ENCODE results near the gene PIK3C2B.

Gene PIK3C2B

DNA sequence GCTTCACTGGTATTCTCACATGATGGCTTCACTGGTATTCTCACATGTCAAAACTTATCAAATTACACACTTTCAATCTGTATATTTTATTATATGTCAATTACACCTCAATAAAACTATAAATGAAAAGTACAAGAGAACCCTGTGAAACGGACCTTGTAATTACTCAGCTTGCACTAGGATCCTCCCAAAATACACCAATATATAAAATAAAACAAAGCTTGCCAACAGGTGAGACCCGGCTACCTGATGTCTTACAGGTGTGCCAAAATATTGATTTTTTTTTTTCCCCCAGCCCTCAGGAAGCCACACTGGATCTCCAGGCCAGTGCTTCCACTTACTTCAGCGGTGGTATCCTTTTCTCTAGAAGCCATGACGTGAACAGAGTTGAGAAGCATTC is 22.9 kb downstream of the PIK3C2B start:
- H3K4me3 ChIP-seq (ENCODE audit: low read length): no peak overlapping the region
- DNase-seq (ENCODE audit: low read depth): no peak
- TF ChIP-seq, protein P1, sequence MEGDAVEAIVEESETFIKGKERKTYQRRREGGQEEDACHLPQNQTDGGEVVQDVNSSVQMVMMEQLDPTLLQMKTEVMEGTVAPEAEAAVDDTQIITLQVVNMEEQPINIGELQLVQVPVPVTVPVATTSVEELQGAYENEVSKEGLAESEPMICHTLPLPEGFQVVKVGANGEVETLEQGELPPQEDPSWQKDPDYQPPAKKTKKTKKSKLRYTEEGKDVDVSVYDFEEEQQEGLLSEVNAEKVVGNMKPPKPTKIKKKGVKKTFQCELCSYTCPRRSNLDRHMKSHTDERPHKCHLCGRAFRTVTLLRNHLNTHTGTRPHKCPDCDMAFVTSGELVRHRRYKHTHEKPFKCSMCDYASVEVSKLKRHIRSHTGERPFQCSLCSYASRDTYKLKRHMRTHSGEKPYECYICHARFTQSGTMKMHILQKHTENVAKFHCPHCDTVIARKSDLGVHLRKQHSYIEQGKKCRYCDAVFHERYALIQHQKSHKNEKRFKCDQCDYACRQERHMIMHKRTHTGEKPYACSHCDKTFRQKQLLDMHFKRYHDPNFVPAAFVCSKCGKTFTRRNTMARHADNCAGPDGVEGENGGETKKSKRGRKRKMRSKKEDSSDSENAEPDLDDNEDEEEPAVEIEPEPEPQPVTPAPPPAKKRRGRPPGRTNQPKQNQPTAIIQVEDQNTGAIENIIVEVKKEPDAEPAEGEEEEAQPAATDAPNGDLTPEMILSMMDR (IDR thresholded peaks at IDR 0.05; ENCODE audit: insufficient read depth, low read depth, low read length, missing control alignments): no peak

DNA sequence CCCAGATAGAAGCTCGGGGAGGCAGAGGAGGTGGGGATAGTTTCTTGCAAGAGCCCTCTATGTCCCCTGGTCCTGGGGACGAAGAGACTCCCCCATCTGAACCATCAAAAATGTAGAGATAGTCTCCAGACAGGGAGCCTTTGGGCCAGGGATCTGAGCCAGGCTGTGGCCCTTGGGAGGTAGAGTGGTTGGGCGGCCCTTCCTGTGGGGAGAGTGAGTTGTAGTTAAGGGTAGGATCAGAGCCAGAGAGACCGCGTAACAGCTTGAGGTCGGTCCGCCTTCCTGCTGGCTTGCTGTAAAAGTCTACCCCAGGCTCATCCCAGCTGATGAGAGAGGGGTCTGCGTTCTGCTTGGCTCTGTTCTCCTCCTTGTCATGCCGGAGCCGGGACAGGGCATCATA is 25.3 kb downstream of the PIK3C2B start:
- no peak for DNase-seq (ENCODE audit: low read depth)
- TF ChIP-seq, protein P1 (IDR thresholded peaks at IDR 0.05; ENCODE audit: insufficient read depth, low read depth, low read length, missing control alignments): no peak
- H3K4me3 ChIP-seq (ENCODE audit: low read length): no peak overlapping the region

DNA sequence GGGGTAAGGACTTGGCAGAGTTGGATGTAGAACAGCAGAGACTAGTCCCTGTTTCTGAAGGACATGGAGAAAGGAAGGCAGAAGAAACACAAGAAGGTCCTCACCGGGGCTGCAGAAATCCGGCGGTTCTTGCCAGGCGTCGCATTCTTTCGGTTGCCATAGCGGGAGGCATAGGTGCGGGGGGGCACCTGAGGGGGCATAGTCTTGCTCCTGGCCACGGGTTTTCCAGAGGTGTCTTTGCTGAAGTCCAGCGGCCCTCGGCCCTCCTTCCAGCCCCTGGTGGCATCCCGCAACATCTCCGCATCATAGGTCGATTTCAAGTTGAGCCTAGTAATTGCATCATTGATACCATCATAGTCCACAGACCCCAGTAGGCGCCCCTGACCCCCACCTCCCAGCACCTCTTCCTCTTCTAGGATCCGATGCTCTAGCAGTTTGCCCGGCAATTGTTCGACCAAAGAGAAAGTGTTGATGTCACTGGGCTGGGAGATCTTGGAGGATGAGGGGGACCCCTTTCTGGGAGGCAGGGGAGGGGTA is 25.8 kb downstream of the PIK3C2B start:
- TF ChIP-seq, protein P1 (IDR thresholded peaks at IDR 0.05; ENCODE audit: insufficient read depth, low read depth, low read length, missing control alignments): no peak
- DNase-seq (ENCODE audit: low read depth): no peak
- no peak overlapping the region for H3K4me3 ChIP-seq (ENCODE audit: low read length)

DNA sequence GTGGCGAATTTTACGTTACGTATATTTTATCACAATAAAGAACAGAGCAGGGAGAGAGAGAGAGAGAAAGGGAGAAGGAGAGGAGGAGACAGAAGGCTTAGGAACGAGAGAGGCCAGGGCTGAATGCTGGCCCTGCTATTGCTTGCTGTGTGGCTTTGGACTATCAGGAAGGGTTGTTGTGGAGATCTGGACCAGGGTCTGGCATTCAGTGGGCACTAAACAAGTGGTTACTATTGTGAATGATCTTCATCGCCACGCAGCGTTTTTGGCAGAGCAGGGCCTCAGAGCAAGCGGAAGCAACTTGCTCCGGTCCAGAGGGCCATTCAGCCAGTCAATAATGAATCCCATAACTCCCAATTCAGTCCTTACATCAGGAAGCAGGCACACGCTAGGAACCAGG is 26.4 kb downstream of the PIK3C2B start:
- TF ChIP-seq, protein P1 (IDR thresholded peaks at IDR 0.05; ENCODE audit: insufficient read depth, low read depth, low read length, missing control alignments): no peak
- no peak overlapping the region for H3K4me3 ChIP-seq (ENCODE audit: low read length)
- DNase-seq (ENCODE audit: low read depth): no peak

DNA sequence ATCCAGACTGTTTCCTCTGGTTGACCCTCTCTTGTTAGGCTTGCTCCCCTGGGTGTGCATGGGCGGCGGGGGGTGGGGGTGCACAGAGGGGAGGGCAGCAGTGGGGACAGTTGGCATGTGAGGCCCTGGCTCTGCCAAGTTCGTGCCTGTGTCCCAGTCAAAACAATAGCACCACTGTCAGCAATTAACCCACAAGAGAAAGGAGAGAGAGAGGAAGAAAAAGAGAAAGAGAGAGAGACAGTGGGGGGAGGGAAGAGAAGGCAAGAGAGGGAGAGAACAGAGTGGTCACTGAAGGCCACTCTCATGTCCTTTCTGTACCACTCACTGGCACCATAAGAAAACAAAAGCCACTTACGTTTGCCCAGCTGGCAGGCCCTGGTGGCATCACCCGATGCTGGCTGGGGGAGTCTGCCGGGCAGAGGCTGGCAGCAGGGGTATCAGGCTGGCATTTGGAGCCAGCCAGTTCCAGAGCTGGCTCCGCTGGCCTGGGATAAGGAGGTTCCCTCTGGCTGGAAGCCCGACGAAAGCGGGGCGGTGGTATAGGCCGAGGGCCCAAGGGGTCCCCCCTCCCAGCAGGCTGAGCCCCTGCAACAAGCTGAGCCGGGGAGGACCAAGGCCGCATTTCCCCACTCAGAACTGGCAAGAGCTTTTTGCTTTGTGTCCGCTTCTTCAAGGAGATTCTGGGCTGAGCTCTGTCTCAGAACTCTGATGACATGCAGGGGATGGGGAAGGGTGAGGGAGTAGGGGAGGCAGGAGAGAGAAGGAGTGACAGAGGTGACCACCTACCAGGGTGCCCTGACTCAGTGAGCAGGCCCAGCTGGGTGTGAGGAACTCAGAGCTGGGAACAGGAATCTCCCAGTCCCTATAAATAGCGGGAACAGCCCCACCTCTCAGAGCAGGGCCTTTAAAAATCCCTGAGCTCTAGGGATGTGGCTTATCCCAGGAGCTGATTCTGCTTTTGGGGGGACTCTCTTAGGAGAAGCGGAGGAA is 27.9 kb downstream of the PIK3C2B start:
- no peak for DNase-seq (ENCODE audit: low read depth)
- H3K4me3 ChIP-seq (ENCODE audit: low read length): no peak overlapping the region
- TF ChIP-seq, protein P1 (IDR thresholded peaks at IDR 0.05; ENCODE audit: insufficient read depth, low read depth, low read length, missing control alignments): no peak

DNA sequence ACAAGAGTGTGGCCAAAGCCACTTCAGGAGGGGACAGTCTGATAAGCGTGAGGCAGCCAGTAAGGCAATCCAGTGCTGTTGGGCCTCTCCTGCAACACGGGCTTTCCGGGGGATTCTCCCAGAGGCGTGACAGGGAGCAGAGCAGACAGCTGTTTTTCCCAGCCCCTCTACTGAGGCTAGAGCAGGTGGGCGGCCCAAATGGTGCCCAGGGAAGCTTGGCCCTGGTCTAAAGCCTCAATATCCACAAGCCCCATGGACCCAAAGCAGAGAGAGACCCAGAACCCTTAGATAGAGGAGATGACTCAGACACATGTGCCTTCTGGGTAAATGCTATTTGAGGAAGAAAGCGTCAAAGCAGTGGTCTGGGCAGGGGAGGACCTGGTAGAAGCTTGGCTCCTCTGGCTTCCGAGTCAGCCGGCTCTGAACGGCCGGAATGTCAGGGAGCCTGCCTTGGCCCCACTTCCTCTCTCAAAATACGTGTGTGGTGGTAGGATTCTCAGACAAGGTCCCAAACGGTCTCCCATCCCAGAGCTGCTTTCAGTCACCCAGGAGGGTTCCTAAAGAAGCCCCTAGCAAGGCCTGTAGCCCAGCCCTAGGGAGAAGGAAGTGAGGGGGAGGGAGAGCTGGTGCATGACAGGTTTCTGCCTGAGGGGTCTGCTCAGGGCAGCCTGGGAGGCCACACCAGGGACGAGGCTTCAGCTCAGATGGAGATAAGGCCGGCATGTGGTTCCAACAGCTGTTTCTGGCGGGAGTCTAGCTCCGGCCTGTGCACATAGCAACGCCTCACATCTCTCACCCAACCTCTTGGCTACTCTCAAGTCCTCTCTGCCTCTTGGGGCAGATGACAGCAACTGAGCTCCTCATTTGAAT is 28.8 kb downstream of the PIK3C2B start:
- H3K4me3 ChIP-seq (ENCODE audit: low read length): no peak overlapping the region
- DNase-seq (ENCODE audit: low read depth): no peak
- TF ChIP-seq, protein P1 (IDR thresholded peaks at IDR 0.05; ENCODE audit: insufficient read depth, low read depth, low read length, missing control alignments): no peak
